ENCODE results near the gene CXCL14.
A peak's percentile ranks its signal among the peaks of the same experiment; 100 is the strongest.

The CXCL14 gene

DNA sequence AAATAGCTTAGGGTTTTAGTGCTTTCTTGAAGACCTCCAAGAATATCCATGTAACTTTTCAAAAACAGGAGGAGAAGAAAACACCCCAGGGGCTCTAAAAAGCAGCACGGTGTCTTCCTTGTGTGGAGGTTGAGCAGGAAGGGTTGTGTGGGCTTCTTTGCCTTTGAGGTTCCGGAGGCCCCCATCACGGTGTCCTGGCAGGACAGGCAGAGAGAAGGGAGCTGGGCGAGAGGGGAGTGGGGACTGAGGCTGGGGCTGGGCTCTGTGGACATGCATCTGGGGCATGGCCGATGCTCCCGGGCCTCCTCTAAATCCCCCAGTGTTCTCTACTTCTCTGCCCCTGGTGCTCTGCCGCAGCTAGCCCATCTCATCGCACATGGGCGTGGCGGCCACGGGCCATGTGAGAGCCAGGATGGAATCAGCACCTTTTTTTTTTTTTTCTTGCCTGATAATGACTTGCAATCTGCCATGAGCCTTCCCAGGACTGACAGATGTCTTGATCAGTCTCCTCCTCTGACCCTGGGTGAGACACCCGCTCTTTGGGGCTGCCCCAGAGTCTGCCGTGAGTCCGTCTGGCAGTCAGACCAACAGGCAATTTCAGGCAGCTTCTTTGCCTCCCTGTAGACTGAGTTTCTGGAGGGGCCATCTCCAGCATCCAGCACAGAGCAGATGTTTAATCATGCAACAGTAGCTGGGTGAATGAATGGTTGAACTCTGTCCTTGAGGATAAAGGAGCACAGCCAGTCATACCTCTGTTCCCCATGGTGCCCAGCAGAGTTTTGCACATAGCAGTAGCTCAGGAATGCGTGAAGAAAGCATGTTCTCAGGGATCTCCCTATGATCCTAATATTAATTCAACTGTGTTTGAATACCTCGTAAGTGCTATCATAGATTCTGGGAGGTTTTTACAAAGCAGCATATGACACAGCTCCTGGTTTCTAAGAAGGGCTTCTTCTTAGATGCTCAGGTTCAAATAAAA lies 12.1 kb downstream of the CXCL14 start:
- DNase-seq = no peak

DNA sequence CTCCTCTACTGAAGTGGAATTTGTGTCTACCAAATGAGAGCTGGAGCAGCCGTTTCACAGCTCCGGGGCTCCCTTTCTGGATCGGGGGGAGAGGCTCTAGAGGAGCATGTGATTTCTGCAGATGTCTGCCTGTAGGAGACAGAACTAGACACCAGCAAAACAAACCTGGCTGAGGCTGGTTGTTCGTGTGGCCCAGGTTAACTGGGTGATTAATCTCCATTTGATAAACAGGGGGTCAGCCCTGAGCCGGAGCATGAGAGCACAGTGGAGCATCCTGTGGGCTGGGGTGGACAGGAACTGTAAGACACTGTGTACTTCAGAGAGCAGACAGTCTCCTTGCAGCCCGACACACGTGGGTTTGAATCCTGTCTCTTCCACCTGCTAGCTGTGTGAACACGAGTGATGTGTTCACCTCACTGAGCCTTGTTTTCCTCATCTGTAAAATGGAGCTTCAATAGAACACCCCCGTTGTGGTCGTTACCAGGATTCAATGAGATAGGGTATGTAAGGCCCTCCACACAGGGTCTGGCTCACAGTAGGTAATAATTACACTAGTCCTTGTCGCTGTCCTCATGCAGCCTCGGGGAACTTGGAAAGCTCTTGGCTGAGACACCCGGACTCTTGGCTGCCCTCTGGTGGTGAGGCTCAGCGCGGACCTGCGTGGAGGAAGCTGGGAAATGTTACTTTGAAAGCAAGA lies 12.9 kb downstream of the CXCL14 start:
- peak; percentile 8 for DNase-seq

DNA sequence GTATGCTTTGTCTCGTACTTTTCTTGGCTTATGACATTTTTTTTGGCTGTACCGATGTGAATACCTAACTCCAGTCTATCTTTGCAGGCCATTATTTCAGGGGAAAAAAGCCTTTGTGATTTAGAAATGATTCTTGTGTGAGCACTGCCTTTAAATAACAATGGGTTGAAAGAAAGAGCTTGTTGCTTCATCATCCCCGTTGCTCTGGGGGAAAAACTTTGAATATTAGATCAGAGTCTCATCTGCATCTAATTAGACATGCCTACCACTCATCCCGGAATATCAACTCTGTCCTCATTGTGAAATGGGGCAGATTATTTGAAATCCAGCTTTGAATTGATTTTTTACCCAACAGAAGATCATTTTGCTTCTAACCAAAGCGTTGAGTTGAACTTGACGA lies 13.5 kb downstream of the CXCL14 start:
- DNase-seq = no peak

DNA sequence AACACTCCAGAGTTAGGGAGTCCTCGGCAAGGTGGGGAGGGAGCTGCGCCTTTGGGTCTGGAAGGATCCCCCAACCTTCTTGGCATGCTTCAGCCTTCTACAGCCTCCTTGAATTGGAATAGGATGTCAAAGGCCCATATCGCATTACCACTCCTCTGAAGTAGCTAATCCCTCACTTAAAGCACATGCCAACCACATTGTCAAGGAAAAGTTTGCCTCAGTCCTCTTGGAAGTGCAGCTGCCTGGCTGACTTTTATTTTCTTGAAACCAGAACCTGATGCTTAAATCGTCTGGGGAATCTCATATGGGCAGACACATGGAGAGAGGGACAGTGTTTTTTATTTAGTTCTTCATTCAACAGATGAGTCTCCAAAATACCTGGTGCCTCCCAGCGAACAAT lies 14.5 kb downstream of the CXCL14 start:
- DNase-seq = no peak

DNA sequence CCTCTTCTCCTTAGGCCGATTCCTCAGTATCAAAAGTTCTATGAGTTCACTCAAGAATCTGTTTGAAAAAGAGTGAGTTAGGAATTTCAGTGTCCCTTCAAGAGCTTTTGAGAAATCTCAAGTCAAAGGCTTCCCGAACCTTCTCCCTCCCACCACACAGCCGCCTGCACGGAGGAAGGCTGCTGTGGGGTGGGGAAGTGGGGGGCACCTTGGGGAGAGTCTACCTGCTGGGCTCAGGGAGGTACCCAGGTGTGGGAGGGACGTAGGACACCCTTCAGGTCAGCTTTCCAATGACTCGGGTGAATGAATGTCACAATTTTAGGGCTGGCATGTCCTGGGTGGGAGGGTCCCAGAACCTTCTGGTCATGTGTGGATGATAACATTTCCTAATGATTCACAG lies 17.5 kb downstream of the CXCL14 start:
- no peak for DNase-seq

DNA sequence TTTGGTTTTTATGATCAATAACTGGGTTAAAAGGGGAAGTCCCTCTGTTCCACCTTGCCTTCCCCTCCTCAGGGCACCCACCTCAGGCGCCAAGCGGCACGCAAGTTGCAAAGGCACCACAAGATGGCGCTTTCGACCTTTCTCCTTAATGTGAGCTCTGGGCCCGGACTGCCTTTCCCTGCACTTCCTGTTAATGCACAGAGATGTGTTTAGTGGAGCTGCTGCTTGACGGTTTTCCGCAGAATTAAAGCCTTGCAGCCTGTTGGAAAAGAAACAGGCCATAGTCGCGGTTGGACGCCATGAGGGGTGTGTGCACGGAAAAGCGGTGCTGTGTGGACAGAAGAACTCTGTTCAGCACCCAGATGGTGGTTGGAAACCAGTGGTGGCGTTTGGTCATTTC lies 17.9 kb downstream of the CXCL14 start:
- peak; percentile 70 for DNase-seq

DNA sequence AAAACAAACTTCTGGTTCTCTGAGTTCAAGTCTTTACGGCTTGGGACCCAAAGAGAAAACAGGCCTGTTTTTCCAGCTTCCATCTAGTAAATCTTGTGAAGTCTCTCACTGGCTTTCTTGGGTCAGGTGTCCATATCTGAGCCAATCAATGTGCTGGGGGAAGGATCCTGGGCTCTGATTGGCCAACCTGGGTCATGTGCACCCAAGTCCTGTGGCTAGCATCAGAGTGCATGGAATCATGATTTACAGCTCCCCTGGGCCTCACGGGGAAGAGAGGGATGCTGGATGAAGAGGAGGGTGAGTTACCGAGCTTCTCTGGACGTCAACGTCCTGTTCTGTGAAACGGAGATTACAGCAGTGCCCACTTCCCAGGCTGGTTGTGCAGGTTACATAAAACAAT lies 19.4 kb downstream of the CXCL14 start:
- no peak for DNase-seq

DNA sequence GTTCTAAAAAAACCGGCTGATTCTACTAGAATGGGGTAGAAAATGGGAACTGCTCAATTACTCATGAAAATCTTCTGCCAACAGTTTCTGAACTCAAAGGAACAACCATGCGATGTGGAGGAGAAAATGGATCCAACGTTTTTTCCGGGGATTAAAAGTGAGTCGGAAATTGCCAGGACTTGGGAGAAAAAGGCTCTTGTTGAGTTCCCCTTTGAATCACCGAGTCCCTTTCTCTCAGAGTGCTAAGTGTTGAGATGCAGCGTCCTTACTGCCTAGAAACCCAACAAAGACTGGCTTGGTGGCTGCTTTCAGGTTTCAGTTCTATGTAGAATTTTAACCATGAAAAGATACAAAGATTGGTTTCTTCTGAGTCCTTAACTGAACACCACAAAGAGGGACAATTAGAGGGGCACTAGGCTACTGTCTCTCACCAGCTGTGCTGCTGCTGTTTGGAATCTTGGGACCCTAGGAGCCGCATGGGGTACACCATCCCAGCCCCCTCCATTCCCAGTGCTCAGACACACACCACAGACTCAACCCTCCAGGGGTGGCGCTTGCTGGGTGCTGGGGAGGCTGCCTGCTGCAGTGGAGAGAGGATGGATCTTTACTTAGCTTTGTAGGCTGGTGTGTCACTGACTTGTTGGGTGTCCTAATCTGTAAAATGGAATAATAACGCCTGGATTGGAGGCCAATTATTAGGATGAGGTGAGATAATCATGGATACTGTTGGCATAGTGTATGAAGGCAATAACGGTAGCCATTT lies 21.5 kb downstream of the CXCL14 start:
- no peak for DNase-seq

DNA sequence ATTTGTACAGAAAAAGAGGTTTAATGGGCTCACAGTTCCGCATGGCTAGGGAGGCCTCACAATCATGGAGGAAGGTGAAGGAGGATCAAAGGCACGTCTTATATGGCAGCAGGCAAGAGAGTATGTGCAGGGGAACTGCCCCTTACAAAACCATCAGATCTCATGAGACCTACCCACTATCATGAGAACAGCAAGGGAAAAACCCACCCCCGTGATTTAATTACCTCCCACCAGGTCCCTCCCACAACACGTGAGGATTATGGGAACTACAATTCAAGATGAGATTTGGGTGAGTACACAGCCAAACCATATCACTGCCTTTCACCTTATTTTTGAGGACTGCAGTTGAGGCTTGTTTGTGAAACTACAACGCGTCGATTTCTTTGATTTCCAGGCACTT lies 22.2 kb downstream of the CXCL14 start:
- DNase-seq = no peak

DNA sequence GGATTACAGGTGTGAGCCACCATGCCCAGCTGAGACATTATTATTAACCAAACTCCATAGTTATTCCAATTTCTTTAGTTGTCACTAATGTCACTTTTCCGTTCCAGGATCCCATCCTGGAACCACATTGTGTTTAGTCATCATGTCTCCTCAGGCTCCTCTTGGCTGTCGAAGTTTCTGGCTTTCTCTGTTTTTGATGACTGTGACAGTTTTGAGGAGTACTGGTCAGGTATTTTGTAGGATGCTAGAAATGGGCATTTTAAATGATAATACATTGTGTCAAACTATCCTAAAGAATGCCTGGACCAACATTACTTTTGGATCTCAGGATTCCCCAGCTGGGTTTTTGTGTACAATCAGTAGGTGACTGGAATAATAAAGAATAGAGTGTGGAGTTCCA lies 23.3 kb downstream of the CXCL14 start:
- DNase-seq = no peak

DNA sequence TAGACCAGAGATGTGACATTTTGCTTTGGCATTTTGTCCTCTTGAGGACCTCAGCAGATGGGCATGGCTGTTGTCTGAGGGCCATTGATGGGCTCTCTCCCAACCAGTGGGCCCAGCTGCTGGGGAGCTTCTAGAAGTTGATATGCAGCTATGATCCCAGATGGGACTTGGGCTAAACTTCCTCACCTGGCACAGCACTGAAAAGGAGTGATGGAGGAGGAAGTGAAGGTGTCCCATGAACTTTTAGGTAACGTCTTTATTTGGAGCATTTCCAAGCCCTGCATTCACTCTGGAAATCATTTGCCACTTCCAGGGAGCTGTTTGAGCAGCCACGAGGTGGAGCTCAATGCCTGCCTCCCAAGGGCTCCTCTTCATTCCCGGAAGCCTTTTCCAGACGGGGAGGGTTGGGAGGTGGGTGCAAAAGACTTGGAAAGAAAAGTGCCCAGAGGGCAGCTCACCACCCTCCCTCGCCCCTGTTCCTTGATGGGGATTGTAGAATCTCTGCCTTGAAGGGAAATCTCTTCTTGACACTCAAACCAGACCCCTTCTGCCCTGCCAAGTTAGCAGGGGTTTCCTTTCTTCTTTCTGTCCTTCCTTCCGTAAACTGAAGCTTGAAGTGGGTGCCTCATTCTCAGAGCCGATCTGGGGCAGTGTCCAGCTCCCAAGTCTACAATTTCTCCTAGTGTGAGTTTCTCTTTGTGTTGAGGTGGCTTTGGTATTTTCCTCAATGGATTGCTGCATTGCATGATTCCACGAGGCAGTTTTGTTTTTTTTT lies 24.9 kb downstream of the CXCL14 start:
- DNase-seq = peak; percentile 7

DNA sequence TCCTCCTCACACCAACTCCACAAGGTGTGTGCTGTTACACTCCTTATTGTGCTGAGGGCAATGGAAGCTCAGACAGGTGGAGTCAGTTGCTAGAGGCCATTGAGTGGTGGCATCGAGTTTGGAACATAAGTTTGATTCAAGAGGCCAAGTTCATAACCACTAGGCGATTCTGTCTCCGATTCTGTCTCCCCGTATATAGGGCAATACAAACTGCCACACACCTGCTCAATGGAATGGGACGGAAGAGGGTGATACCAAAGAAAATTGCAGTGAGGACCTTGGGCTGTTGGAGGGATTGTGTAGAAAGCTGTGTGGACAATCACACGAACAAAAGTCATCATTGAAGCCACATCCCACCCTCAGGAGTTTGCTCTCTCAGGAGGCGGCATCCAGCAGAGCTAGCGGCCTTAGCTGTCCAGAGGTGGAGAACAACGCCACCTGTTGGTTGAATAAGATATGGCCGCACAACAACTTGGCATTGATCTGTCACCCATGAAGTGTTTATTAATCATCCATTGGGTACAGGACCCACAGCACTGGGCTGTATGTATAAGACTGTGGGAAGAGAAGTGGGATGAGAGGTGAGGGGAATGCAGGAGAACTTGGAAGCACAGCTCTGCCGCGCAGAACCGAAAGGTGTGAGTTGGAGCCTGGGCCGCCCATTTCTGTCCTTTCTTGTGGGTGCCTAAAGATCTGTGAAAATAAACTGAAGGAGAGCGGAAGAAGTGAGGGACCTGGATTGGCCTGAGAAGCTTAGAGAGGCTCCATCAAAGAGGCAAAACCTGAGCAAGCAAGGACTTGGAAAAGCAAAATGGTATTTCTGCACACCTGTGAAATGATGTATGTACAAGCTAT lies 27.0 kb downstream of the CXCL14 start:
- DNase-seq = peak; percentile 69

DNA sequence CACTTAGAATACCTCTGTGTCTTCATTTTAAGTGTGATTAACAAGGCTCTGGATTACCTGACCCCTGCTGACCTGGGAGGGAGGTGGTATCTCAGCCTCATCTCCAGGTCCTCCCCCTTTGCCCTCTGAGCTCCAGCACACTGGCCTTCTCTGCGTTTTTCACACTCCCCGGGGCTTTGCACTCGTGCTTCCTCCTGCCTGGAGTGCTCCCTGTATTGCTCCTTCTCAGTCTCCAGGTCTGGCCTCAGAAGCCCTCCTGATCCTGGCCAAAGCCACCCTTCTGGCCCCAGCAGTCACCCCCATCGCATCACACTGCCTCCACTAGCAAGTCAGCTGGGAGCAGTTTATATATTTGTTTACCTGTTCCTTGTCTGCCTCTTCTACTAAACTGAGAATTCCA lies 29.4 kb downstream of the CXCL14 start:
- DNase-seq = no peak

DNA sequence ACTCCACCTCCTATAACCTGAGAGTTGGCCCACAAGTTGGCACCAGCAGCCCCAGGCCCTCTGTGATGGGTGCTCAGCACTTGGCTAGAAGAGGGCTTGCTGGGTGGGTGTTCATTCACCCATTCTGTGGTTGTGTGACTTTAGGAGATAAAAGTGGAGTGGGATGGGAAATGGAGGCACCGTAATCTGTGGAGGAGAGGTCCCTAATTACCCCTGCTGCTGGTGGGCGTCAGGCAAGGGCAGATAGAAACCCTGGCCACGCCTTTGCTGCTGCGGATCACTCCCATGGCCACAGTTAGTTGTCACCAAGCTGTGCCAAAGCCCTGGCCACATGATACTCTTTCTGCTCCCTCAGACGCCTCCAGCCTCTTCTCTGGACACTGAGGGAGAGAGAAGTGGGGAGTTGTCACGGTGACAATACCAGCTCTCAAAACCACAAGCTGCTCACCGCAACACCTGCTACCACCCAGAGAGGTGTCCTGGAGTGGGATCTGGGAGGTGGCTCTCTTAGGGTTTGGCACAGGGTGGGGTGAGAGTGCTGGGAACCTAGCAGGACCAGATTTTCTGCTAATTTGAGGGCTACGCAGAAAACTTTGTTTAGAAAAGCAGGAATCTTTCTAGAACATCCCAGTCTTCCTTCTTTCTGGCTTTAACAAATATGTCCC lies 31.1 kb downstream of the CXCL14 start:
- DNase-seq = no peak

DNA sequence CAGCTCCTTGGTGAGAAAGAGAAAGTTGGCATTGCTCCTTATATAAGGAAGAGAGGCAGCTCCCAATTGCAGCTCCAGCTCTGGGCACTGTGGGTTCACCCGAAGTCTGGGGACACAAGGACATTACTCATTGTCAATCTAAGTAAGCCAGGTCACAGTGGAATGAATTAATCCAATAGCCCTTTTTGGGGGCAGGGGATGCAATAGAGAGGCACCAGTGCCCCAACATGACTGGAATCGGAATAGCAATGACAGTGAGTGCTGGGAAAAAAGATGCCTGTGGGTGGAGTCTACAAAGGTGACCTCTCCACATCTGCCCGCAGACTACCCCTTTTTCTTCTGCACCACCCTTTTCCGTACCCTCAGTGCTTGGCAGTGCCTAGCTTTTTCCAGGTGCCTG lies 31.9 kb downstream of the CXCL14 start:
- DNase-seq = peak; percentile 3

DNA sequence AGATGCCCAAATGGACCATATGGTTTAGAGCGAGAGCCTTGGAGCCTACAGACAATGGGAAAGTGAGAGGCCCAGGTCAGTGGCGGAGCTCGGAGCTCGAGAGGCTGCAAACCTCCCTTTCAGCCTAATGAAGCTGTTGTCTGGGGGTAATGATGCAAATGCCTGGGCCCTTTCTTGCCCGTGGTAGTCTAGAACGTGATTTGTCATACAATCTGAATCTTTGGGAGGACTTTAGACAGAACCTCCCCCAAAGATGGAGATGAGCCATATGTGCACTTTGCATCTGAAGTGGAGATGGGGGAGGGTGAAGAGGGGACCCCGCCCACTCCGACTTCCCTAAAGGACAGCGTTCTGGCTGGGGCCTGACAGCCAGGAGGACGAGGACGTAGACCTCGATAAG lies 32.7 kb downstream of the CXCL14 start:
- DNase-seq = no peak

DNA sequence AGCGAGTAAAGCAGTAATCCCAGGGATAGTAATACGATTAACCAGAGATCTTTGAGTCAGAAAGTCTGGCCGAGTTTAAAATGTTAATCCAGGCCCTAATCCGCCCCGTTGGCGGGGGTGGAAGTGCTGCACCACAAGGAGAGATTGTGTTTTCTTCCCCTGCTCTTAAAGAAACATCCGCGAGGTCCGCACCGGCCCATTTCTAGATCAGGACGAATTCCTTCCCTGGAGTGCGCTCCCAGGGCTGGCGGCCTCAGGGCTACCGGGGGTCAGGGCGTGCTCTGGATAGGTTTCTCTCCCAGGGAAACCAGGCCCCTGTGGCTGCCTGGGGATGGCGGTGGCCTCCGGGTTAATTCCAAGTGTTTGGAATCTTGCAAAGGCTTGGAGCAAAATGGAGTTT lies 33.7 kb downstream of the CXCL14 start:
- no peak for DNase-seq

DNA sequence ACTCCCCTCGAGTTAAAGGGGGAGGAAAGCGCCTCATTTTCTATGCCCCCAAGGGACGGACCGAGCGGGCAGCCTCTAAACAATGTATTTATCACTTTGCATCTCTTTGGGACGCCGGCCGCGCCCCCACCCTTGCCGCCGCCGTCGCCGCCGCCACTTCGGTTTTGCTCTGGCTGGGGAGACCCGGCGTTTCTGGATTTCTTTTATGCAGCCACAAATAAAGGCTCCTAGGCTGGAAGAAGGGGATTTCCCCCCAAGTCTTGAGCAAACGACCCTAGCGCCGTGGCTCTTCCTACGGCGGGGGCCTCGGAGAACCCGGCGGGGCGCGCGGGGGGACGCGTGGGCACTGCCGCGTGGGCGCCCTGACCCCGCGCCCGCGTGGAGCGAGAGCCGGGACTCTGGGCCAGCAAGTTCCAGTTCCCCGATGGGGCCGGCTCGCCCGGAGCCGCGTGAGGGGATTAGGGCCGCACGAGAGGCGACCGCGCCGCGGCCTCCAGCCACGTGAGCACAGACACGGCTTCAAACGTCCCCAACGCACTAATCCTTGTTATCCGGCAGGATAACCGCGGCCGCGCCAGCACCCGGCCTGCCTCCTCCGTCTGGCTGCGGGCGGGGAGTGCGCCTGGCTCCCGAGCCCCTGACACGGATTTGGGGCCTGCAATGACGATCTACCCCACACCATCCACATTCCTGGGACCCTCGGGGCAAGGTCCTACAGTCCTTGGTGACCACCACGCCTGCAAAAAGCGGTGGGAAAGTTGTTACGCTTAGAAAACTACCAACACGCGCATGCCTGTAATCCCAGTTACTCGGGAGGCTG lies 35.1 kb downstream of the CXCL14 start:
- DNase-seq = no peak

DNA sequence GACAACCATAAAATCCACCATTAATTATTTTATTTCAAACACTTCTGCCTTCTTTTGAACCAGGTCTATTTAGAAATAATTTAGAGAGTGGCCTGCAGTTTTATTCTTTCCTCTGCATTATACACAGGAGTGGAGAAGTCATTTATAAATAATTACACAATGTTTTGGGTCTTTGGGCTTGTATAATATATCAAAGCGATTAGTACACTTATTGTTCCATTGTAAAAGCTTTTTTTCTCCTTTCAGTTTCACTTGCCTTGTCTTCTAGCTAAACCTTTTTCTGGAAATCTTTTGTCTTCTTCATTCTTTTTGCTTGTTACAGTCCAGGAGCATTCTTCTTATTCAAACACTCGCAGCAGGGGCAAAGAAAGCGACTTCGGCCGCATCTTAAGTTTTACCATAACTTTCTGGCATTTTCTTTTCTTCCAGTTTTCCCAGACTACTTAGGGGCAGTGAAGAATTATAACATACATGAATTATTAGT lies 35.7 kb downstream of the CXCL14 start:
- DNase-seq = no peak
